Activated CD8-positive, alpha-beta memory T cell treated with anti-CD3 and anti-CD28 coated beads, Interleukin-2, amount 10 ng/mL, durations not matched to agents 7 days and 5 days (primary cell): ENCODE measurements around the gene MCAT. TPM values are rescaled to one million over a fixed set of nuclear protein-coding genes. Genes with fewer than 3 reads are reported as not detected.

Experiments
- ATAC-seq: fragments of 150-1000 bp; cut with Tn5 transposase; one replicate; pipeline ENCODE4 v1.10.0; 2021; ENCODE audit warnings: moderate library complexity
- CTCF ChIA-PET: fragments of 350-600 bp; sonication (Branson Sonifier 250); formaldehyde crosslinking; loops from one replicate; lab custom pipeline; 2021; ENCODE audit warnings: antibody characterized with exemption; lab: Charles Lee
- DNase-seq: peaks from one replicate; pipeline ENCODE4 v3.0.0-alpha.2; 2020
- H3K27ac Mint-ChIP-seq: one replicate; pipeline ENCODE4 v1.8.0; 2021; ENCODE audit warnings: mild to moderate bottlenecking, mixed read lengths
- H3K27me3 Mint-ChIP-seq: one replicate; pipeline ENCODE4 v1.8.0; 2021; ENCODE audit warnings: mixed read lengths
- H3K36me3 Mint-ChIP-seq: one replicate; pipeline ENCODE4 v1.8.0; 2021; ENCODE audit warnings: mild to moderate bottlenecking, mixed read lengths
- H3K4me1 Mint-ChIP-seq: one replicate; pipeline ENCODE4 v1.8.0; 2021; ENCODE audit warnings: mixed read lengths
- H3K4me3 Mint-ChIP-seq: one replicate; pipeline ENCODE4 v1.8.0; 2021; ENCODE audit warnings: mild to moderate bottlenecking, moderate library complexity, mixed read lengths
- H3K9me3 Mint-ChIP-seq: one replicate; pipeline ENCODE4 v1.8.0; 2022; ENCODE audit warnings: low read depth, mixed read lengths
- total RNA-seq, 2 experiments: library from RNA; stranded (reverse); gene quantifications; one replicate each; pipeline ENCODE4 v1.2.3, GENCODE V29; 2021

The MCAT gene
- total RNA-seq, 2 experiments from 2014 or later, result 10.7 to 13.2 TPM

DNA sequence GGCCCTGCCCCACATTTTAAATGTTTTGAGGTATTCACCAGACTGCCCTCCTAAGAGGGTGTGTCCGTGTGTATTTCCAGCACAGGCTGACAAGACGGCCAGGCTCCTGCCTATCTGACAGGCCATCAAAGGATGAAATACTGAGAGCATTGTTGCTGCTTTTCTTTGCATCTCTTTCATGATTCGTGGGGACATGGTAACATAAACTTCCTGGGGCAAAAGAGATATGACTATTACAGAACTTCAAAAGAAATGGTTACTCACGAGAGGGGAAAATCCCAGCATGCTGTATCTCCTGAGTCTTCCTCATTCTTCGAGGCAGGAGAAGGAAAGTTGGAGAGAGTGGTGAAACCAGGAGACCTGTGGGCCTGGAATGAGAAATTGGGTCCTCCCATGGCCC, 43.0 kb downstream of the MCAT start:
- Mint-ChIP-seq H3K27me3 (no peaks in the 10 kb centered on the region), H3K9me3 (peaks cover 7% of the 10 kb centered on the region), H3K27ac (no peak overlapping the region), H3K4me3 (no peak overlapping the region), H3K36me3 (peaks cover 6% of the 10 kb centered on the region), H3K4me1 (peaks cover 5% of the 10 kb centered on the region)
- CTCF ChIA-PET, result no interaction called here
- DNase-seq (no peak), ATAC-seq (no peak)

DNA sequence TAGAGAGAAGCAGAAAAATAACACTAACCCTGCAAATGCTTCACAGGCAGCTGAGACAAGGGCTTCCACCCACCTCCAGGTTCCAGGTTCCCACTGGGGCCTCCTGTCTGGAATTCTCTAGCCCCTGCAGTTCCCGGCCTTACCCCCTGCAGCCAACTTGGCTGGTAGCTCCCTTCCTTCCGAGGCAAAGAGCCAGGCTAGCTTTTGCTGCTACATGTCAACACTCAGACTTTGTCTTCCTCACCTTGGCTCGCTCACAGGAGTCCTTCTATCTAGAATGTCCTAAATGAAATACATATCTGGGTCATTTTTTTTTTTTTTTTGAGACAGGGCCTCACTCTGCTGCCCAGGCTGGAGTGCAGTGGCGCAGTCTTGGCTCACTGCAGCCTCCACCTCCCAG, 44.1 kb downstream of the MCAT start:
- Mint-ChIP-seq H3K36me3 (peaks cover 6% of the 10 kb centered on the region), H3K9me3 (peaks cover 7% of the 10 kb centered on the region), H3K27ac (no peak overlapping the region), H3K27me3 (no peaks in the 10 kb centered on the region), H3K4me3 (no peak overlapping the region), H3K4me1 (peaks cover 3% of the 10 kb centered on the region)
- DNase-seq (no peak), ATAC-seq (no peak)
- CTCF ChIA-PET, result interaction anchor here (0.7 to 1.3 kb wide), 3 partner anchors 9 to 37 kb away, joined by 3 to 7 read pairs (median 3); no protein-coding TSS in a partner anchor

DNA sequence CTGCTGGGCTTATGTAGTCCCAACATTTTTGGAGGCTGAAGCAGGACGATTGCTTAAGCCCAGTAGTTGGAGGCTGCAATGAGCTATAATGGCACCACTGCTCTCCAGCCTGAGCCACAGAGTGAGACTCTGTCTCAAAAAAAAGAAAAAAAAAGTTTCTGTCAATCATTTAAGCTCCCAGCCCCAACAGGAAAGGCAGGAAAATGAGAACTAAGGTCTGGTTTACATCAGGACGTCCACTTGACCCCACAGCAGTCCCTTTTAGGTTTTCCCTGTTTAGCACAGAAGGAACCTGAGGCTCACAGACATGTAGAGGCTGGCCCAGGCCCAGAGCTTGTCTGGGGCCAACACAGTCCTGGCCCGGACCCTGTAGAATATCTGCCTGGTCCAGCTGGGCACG, 44.8 kb downstream of the MCAT start:
- no peak overlapping the region for H3K4me3 Mint-ChIP-seq
- peaks cover 6% of the 10 kb centered on the region for H3K36me3 Mint-ChIP-seq
- no peaks in the 10 kb centered on the region for H3K27me3 Mint-ChIP-seq
- no peak overlapping the region for H3K27ac Mint-ChIP-seq
- no peak for ATAC-seq
- no peaks in the 10 kb centered on the region for H3K4me1 Mint-ChIP-seq
- DNase-seq, result no peak
- H3K9me3 Mint-ChIP-seq, result peaks cover 7% of the 10 kb centered on the region
- CTCF ChIA-PET, result interaction anchor here (0.6 to 1.3 kb wide), 4 partner anchors 8 to 288 kb away, joined by 3 to 7 read pairs (median 3); no protein-coding TSS in a partner anchor

DNA sequence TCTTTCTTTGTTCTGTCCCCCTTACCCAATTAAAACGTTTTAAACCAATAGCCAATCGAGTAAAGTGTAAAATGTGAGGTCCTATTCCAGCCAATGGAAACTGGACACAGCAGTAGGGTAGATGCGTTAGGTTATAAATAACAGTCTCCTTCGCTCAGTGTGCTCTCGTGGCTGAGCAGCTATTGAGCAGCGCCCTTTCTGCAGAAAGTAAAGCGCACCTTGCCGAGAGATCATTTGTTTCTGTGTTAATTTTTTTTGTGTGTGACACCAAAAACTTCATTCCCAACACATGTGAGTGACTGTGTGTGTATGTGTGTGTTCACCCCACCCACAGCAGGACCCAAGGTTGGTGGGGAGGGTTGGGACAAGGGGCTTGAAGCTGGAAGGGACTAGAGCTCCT, 46.8 kb downstream of the MCAT start:
- ATAC-seq, result no peak
- Mint-ChIP-seq H3K27ac (no peak overlapping the region), H3K36me3 (peaks cover 6% of the 10 kb centered on the region), H3K4me3 (no peak overlapping the region), H3K9me3 (peaks cover 7% of the 10 kb centered on the region), H3K27me3 (no peaks in the 10 kb centered on the region), H3K4me1 (peaks cover 2% of the 10 kb centered on the region)
- CTCF ChIA-PET, result no interaction called here
- DNase-seq, result no peak

DNA sequence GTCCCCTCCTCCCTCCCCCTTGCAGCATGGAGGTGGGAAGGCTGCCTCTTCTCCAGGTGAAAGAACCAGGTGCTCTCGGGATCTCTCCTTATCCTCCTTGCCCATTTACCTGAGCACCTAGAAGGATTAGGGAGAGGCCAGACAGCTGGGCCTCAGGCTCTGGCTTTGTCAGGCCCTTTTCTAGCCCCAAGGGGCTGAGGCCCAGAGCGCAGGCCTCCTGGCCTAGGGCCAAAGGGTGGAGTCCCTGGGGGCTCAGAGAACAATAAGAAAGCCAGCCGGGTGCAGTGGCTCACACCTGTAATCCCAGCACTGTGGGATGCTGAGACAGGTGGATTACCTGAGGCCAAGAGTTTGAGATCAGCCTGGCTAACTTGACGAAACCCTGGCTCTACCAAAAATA, 48.6 kb downstream of the MCAT start:
- CTCF ChIA-PET, result no interaction called here
- H3K36me3 Mint-ChIP-seq, result peaks cover 6% of the 10 kb centered on the region
- no peaks in the 10 kb centered on the region for H3K27me3 Mint-ChIP-seq
- peaks cover 7% of the 10 kb centered on the region for H3K9me3 Mint-ChIP-seq
- DNase-seq (no peak), ATAC-seq (no peak)
- H3K4me3 Mint-ChIP-seq, result no peak overlapping the region
- H3K27ac Mint-ChIP-seq, result no peak overlapping the region
- H3K4me1 Mint-ChIP-seq, result peaks cover 7% of the 10 kb centered on the region

DNA sequence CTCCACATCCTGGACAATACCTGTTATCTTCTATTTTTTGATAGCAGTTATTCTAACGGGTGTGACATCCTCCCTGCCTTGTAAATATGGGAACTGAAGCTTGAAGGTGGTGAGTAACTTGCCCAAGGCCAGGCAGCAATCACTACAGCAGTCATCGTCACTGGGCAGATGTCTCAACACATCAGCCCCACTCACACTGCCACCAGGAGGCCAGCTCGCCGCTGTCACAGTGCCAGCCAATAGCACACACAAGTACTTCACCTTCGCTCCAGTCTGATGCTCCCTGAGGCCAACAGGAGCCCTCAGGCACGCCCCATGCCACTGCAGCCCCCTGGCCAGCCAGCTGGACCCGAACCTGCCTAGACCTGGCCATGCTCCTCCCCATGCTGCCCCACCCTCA, 49.1 kb downstream of the MCAT start:
- H3K4me1 Mint-ChIP-seq, result peaks cover 9% of the 10 kb centered on the region
- H3K27ac Mint-ChIP-seq, result no peak overlapping the region
- ATAC-seq (no peak), DNase-seq (no peak)
- peaks cover 7% of the 10 kb centered on the region for H3K9me3 Mint-ChIP-seq
- peaks cover 6% of the 10 kb centered on the region for H3K36me3 Mint-ChIP-seq
- no peaks in the 10 kb centered on the region for H3K27me3 Mint-ChIP-seq
- H3K4me3 Mint-ChIP-seq, result no peak overlapping the region
- CTCF ChIA-PET, result no interaction called here

DNA sequence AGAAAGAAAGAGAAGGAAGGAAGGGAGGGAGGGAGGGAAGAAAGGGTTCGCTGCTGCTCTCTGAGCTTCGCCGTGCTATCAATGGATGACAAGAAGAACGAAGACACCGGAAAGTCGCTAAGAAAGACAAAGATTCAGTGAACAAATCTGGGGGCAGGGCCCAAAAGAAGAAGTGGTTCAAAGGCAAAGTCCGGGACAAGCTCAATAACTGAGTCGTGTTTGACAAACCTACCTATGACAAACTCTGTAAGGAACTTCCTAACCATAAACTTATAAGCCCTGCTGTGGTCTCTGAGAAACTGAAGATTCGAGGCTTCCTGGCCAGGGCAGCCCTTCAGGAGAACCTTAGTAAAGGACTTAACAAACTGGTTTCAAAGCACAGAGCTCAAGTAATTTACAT, 51.1 kb downstream of the MCAT start:
- CTCF ChIA-PET, result interaction anchor here (1.2 to 1.4 kb wide), 2 partner anchors 225 to 265 kb away, joined by 3 to 6 read pairs; no protein-coding TSS in a partner anchor
- H3K36me3 Mint-ChIP-seq, result peaks cover 6% of the 10 kb centered on the region
- no peak for DNase-seq
- no peak for ATAC-seq
- no peak overlapping the region for H3K27ac Mint-ChIP-seq
- no peaks in the 10 kb centered on the region for H3K27me3 Mint-ChIP-seq
- peaks cover 7% of the 10 kb centered on the region for H3K9me3 Mint-ChIP-seq
- H3K4me3 Mint-ChIP-seq, result no peak overlapping the region
- H3K4me1 Mint-ChIP-seq, result peaks cover 15% of the 10 kb centered on the region

DNA sequence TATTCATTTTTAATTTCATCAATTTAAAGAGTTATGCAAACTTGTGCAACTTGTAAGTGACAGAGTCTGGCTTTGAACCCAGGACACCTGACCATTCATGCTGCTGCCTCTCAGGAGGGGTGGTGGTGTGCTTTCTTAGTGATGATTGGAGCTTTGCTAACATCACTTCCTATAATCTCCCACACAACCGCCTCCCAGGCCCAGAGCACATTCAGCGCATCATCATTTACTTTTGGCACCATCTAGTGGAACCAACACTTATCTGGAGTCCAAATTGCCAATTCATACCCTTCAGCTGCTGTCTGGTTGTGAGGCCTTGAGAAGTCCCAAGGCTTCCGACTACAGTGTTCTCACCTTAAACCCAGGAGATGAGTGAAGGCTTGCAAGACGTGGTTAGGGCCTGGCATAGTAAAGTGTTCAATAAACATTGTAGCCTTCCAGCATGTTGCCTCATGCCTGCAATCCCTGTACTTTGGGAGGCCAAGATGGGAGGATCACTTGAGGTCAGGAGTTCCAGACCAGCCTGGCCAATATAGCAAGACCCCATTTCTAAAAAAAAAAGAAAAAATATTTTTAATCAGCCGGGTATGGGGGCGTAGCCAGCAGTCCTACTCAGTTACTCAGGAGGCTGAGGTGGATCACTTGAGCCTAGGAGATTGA, 52.9 kb downstream of the MCAT start:
- H3K27ac Mint-ChIP-seq, result no peak overlapping the region
- H3K36me3 Mint-ChIP-seq, result peaks cover 7% of the 10 kb centered on the region
- H3K27me3 Mint-ChIP-seq, result no peaks in the 10 kb centered on the region
- H3K4me1 Mint-ChIP-seq, result peaks cover 34% of the 10 kb centered on the region
- peak overlapping the region; percentile 85 for H3K4me3 Mint-ChIP-seq
- ATAC-seq (peak; percentile 16), DNase-seq (peak; percentile 74)
- CTCF ChIA-PET, result interaction anchor here (0.6 to 1.4 kb wide), 10 partner anchors 9 to 529 kb away, joined by 3 to 7 read pairs (median 4); no protein-coding TSS in a partner anchor
- H3K9me3 Mint-ChIP-seq, result no peaks in the 10 kb centered on the region

DNA sequence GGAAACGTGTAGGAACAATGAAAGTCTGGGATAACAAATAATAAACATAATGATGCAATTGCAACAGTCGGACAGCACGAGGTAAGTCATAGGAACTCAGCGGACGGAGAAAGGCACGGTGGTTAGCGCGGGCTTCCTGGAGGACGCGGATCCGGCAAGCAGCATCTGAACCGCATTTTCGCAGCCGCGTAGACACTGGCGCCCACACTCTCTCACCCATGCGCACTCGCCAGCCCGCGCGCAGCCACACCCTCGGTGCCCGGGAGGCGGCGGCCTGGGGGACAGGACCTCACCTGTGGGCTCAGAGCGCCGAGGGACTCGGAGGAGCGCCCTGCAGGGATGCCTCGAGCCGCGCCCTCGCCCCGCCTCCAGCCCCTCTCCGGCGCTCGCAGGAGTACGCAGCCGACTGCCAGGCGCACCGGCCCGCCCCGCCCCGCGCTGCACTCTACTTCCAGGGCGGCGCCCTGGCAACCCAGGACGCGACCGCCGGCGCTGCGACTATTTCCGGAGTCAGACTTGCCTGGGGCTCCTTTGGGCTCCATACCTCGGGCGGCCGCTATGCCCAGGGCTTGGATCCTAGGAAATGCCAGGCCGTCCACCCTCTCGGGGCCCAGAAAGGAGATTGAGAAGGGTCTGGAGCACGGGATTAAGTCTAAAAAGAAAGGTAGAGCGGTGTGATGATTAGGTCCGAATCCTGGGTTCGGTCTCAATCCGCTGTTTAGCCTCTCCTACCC, 54.0 kb downstream of the MCAT start, which contains the start of gene TTLL1:
TTLL1 (minus strand) TSS at position 408 of the 734 bp plus-strand sequence. CDS start 13,805 bp downstream, outside the sequence.
- DNase-seq (peak; percentile 96), ATAC-seq (peak; percentile 97)
- Mint-ChIP-seq H3K36me3 (peaks cover 8% of the 10 kb centered on the region), H3K4me3 (peak within 1 kb of the TSS; percentile 85), H3K4me1 (peaks cover 35% of the 10 kb centered on the region), H3K9me3 (no peaks in the 10 kb centered on the region), H3K27me3 (no peaks in the 10 kb centered on the region), H3K27ac (peak within 1 kb of the TSS; percentile 89)
- CTCF ChIA-PET, result no interaction called here

DNA sequence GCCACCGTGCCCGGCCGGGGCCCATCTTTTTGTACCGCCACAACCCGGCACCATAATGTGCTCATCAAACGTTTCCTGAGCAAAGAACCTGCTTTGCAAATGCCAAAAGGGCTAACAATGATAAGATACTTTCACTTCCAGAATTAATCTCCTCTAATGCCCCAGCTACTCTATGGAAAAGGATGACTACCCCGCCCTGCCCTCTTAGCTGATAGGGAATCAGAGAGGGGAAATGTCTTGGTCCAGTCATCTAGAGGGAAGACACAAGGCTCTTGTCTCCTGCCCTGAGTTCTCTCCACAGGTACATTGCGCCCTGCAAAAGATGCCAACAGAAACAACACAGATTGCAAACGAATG, 54.6 kb downstream of the MCAT start:
- Mint-ChIP-seq H3K36me3 (peaks cover 8% of the 10 kb centered on the region), H3K9me3 (no peaks in the 10 kb centered on the region), H3K27ac (peak overlapping the region; percentile 89), H3K4me1 (peaks cover 35% of the 10 kb centered on the region), H3K27me3 (no peaks in the 10 kb centered on the region), H3K4me3 (peak overlapping the region; percentile 85)
- ATAC-seq (peak; percentile 3), DNase-seq (no peak)
- CTCF ChIA-PET, result no interaction called here

DNA sequence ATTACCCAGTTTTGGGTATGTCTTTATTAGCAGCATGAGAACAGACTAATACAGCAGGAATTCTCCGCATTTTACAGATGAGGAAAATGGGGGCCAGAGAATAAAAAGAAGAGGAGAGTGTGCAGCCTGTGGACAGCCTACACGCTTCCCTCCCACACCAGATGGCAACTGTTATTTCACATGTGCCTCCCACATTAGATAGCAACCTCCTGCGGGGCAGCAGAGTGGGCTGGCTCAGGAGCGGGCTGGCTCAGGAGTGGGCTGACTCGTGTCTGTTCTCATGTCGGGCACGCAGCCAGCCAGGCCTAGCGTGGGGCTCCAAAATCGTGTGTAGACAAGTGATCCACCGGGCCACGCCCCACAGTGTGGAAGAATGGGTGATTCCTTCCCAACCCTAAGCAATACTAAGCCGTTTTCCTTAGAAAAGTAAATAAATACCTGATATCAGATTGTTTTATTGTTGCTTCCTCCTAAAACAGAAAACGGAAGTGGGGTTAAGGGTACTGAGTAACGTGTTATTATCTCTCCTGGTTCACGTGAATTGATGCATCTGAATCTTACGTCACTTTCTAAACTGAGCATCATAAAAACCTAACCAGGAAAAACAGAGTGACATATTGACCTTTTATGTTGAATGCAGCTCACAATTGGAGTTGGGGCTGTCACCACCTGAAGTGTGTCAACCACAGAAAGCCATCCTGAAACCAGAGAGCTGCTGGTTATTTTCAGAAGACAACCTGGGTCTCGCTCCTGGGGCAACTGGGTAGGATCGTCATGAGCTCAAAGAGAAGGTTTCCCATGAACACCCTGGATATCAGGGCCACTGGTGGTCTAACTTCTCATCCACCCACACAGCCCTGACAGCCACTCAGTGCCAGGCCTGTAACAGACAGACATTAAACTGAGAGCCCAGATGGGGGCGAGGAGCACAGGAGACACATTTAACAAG, 57.3 kb downstream of the MCAT start:
- CTCF ChIA-PET, result interaction anchor here (1.3 to 2.0 kb wide), 3 partner anchors 19 to 269 kb away, joined by 3 to 7 read pairs (median 4); no protein-coding TSS in a partner anchor
- Mint-ChIP-seq H3K4me1 (peaks cover 33% of the 10 kb centered on the region), H3K27me3 (no peaks in the 10 kb centered on the region), H3K9me3 (no peaks in the 10 kb centered on the region), H3K36me3 (peaks cover 8% of the 10 kb centered on the region), H3K27ac (peak overlapping the region; percentile 79), H3K4me3 (no peak overlapping the region)
- DNase-seq, result peak; percentile 60
- ATAC-seq, result no peak
